ENCODE data around the gene ZNF804A. TPM values are rescaled to one million over a fixed set of nuclear protein-coding genes. Genes with fewer than 3 reads are reported as not detected.

Gene ZNF804A
- total and polyA plus RNA-seq, 2 donors, result 0.05 to 0.09 TPM

DNA sequence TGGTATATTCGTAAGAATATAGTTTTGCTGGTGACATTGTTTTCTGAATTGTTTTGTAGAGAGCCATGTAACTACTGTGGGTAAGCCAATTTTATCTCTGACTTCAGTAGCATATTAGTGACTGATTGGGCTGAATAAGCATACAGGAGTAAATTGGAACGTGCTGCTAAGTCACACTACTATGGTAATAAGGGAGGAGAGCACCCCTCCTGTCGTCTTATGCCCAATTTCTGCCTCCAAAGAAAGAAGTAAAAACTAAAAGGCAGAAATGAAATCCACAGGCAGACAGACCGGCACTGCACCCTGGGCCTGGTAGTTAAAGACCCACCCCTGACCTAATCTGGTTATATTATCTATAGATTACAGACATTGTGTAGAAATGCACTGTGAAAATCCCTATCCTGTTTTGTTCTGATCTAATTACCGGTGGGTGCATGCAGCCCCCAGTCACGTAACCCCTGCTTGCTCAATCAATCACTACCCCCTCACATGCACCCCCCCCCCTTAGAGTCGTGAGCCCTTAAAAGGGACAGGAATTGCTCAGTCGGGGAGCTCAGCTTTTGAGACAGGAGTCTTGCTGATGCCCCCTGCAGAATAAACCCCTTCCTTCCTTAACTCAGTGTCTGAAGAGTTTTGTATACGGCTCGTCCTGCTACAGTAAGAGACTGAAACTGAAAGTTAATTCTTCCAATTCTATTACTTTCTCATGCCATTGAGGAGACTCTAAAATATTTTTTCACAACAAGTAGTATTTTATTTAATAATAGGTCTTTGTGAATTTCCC is 167.0 kb downstream of the ZNF804A start:
- Histone ChIP-seq H3K27me3 (ENCODE audit: control insufficient read depth in 2 of 2, insufficient read depth in 1 of 2, low read length in 1 of 2) (no peaks in the 10 kb centered on the region), H3K4me1 (ENCODE audit: control insufficient read depth in 2 of 2, insufficient read depth in 2 of 2, low read length in 2 of 2) (no peaks in the 10 kb centered on the region), H3K9me3 (ENCODE audit: control insufficient read depth in 2 of 2, insufficient read depth in 1 of 2, low read length in 1 of 2) (no peaks in the 10 kb centered on the region), H3K4me3 (ENCODE audit: low read length in 2 of 2) (no peak overlapping the region), H3K27ac (ENCODE audit: low read depth in 1 of 2, low read length in 1 of 2) (no peak overlapping the region), H3K36me3 (ENCODE audit: control insufficient read depth in 2 of 2, insufficient read depth in 2 of 2, low read length in 1 of 2) (no peaks in the 10 kb centered on the region)
- no peak for DNase-seq (ENCODE audit: low read depth in 6 of 9, low spot score in 9 of 9)
- 72% methylated on average over 10 of the region's 10 CpGs for WGBS

GRCh38 chr2:184767059-184767458 is 168.7 kb downstream of the ZNF804A start:
- DNase-seq (ENCODE audit: low read depth in 6 of 9, low spot score in 9 of 9), result no peak
- no peak overlapping the region for H3K27ac ChIP-seq (ENCODE audit: low read depth in 1 of 2, low read length in 1 of 2)
- H3K9me3 ChIP-seq (ENCODE audit: control insufficient read depth in 2 of 2, insufficient read depth in 1 of 2, low read length in 1 of 2), result no peaks in the 10 kb centered on the region
- 90% methylated on average over 3 of the region's 3 CpGs for WGBS
- H3K4me3 ChIP-seq (ENCODE audit: low read length in 2 of 2), result no peak overlapping the region
- no peaks in the 10 kb centered on the region for H3K27me3 ChIP-seq (ENCODE audit: control insufficient read depth in 2 of 2, insufficient read depth in 1 of 2, low read length in 1 of 2)
- no peaks in the 10 kb centered on the region for H3K36me3 ChIP-seq (ENCODE audit: control insufficient read depth in 2 of 2, insufficient read depth in 2 of 2, low read length in 1 of 2)
- H3K4me1 ChIP-seq (ENCODE audit: control insufficient read depth in 2 of 2, insufficient read depth in 2 of 2, low read length in 2 of 2), result no peaks in the 10 kb centered on the region

DNA sequence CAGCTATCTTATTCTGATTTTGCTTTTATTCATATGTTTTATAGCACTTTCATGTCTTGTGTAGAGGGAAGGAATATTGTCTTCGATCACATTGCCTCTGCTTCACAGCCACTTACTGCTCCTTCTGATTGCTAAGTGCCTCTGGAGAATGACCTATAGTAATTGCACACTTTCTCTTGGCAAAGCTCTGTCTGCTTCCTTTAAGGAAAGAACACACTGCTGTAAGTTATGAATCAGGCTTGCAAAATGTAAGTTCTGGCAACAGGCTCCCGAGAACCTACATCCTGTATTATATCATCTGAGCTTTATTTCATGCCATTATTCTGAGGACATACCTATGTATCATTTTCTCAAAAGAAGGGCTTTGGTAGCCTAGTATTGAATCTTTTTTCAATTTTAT is 170.7 kb downstream of the ZNF804A start:
- no peak overlapping the region for H3K27ac ChIP-seq (ENCODE audit: low read depth in 1 of 2, low read length in 1 of 2)
- WGBS, result 90% methylated on average over 2 of the region's 2 CpGs
- H3K4me3 ChIP-seq (ENCODE audit: low read length in 2 of 2), result no peak overlapping the region
- H3K36me3 ChIP-seq (ENCODE audit: control insufficient read depth in 2 of 2, insufficient read depth in 2 of 2, low read length in 1 of 2), result no peaks in the 10 kb centered on the region
- no peaks in the 10 kb centered on the region for H3K9me3 ChIP-seq (ENCODE audit: control insufficient read depth in 2 of 2, insufficient read depth in 1 of 2, low read length in 1 of 2)
- no peaks in the 10 kb centered on the region for H3K27me3 ChIP-seq (ENCODE audit: control insufficient read depth in 2 of 2, insufficient read depth in 1 of 2, low read length in 1 of 2)
- no peaks in the 10 kb centered on the region for H3K4me1 ChIP-seq (ENCODE audit: control insufficient read depth in 2 of 2, insufficient read depth in 2 of 2, low read length in 2 of 2)
- DNase-seq (ENCODE audit: low read depth in 6 of 9, low spot score in 9 of 9), result no peak

DNA sequence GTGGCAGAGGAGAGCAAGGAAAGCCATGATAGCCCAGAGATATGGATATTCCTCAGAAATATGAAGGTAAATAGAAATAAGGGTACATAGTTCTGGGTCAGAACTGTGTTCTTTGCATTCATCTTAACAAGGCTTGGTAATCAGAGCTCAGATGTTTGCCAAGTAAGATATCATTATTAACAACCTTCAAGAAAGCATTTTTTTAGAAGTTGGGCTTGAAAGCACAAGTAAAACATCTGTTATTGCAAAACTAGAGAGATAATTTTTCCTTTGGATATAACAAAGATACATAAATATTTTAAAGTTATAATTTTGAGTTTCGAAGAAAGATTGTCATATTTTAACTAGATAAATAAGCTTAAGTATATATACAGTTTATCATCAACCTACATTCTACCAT is 171.4 kb downstream of the ZNF804A start:
- no peaks in the 10 kb centered on the region for H3K27me3 ChIP-seq (ENCODE audit: control insufficient read depth in 2 of 2, insufficient read depth in 1 of 2, low read length in 1 of 2)
- no peak overlapping the region for H3K4me3 ChIP-seq (ENCODE audit: low read length in 2 of 2)
- no peaks in the 10 kb centered on the region for H3K9me3 ChIP-seq (ENCODE audit: control insufficient read depth in 2 of 2, insufficient read depth in 1 of 2, low read length in 1 of 2)
- H3K27ac ChIP-seq (ENCODE audit: low read depth in 1 of 2, low read length in 1 of 2), result no peak overlapping the region
- no peaks in the 10 kb centered on the region for H3K36me3 ChIP-seq (ENCODE audit: control insufficient read depth in 2 of 2, insufficient read depth in 2 of 2, low read length in 1 of 2)
- H3K4me1 ChIP-seq (ENCODE audit: control insufficient read depth in 2 of 2, insufficient read depth in 2 of 2, low read length in 2 of 2), result no peaks in the 10 kb centered on the region
- 86% methylated on average over 1 of the region's 1 CpG for WGBS
- DNase-seq (ENCODE audit: low read depth in 6 of 9, low spot score in 9 of 9), result no peak

- Histone ChIP-seq H3K27me3 (ENCODE audit: control insufficient read depth in 2 of 2, insufficient read depth in 1 of 2, low read length in 1 of 2) (no peaks in the 10 kb centered on the region), H3K36me3 (ENCODE audit: control insufficient read depth in 2 of 2, insufficient read depth in 2 of 2, low read length in 1 of 2) (no peaks in the 10 kb centered on the region), H3K4me3 (ENCODE audit: low read length in 2 of 2) (no peak overlapping the region), H3K4me1 (ENCODE audit: control insufficient read depth in 2 of 2, insufficient read depth in 2 of 2, low read length in 2 of 2) (no peaks in the 10 kb centered on the region), H3K27ac (ENCODE audit: low read depth in 1 of 2, low read length in 1 of 2) (no peak overlapping the region), H3K9me3 (ENCODE audit: control insufficient read depth in 2 of 2, insufficient read depth in 1 of 2, low read length in 1 of 2) (no peaks in the 10 kb centered on the region)
- 93% methylated on average over 2 of the region's 2 CpGs for WGBS
- no peak for DNase-seq (ENCODE audit: low read depth in 6 of 9, low spot score in 9 of 9)
Measured at GRCh38 chr2:184779777-184780176, 181.4 kb downstream of the ZNF804A start.

GRCh38 chr2:184780384-184780783 is 182.1 kb downstream of the ZNF804A start:
- DNase-seq (ENCODE audit: low read depth in 6 of 9, low spot score in 9 of 9), result no peak
- Histone ChIP-seq H3K4me3 (ENCODE audit: low read length in 2 of 2) (no peak overlapping the region), H3K9me3 (ENCODE audit: control insufficient read depth in 2 of 2, insufficient read depth in 1 of 2, low read length in 1 of 2) (no peaks in the 10 kb centered on the region), H3K36me3 (ENCODE audit: control insufficient read depth in 2 of 2, insufficient read depth in 2 of 2, low read length in 1 of 2) (no peaks in the 10 kb centered on the region), H3K27me3 (ENCODE audit: control insufficient read depth in 2 of 2, insufficient read depth in 1 of 2, low read length in 1 of 2) (no peaks in the 10 kb centered on the region), H3K27ac (ENCODE audit: low read depth in 1 of 2, low read length in 1 of 2) (no peak overlapping the region), H3K4me1 (ENCODE audit: control insufficient read depth in 2 of 2, insufficient read depth in 2 of 2, low read length in 2 of 2) (no peaks in the 10 kb centered on the region)
- WGBS, result 83% methylated on average over 1 of the region's 1 CpG

DNA sequence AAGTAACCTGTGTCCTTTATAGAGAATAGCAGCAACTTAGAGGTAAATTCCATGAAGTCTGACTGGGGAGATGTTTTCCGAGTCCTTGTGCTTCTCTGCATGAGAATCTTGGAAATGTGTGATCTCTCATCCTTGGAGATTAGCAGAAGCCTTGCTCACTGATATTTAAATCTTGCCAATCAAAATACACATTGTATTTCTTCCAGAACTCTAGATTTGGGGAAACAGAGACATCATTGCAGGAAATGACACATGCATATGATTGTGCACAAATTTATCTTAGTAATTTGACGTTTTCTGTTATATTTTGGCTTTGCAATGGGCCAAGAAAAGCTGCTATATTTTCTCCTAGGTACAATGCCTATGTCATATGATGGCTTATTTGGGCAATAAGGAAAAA is 182.6 kb downstream of the ZNF804A start:
- no peak for DNase-seq (ENCODE audit: low read depth in 6 of 9, low spot score in 9 of 9)
- WGBS, result 68% methylated on average over 2 of the region's 2 CpGs
- H3K36me3 ChIP-seq (ENCODE audit: control insufficient read depth in 2 of 2, insufficient read depth in 2 of 2, low read length in 1 of 2), result no peaks in the 10 kb centered on the region

DNA sequence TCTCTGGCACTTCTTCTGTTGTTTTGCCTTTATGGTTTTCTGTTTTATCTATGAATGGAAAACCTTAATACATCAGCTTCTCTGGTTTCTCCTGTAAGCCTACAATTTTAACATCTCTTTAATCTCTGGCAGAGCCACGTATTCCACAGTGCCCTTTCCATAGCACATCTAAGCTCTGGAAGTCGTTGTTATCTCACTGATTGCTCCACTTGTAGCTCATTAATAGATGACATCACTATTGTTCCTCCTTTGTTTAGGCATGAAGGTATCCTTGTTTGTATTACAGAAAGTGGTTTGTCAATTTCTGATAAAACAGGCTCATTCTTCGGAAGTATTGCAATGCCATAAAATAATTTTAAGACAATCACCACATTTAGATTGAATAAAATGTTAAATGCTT is 185.2 kb downstream of the ZNF804A start:
- H3K9me3 ChIP-seq (ENCODE audit: control insufficient read depth in 2 of 2, insufficient read depth in 1 of 2, low read length in 1 of 2), result no peaks in the 10 kb centered on the region
- no peak overlapping the region for H3K4me3 ChIP-seq (ENCODE audit: low read length in 2 of 2)
- H3K36me3 ChIP-seq (ENCODE audit: control insufficient read depth in 2 of 2, insufficient read depth in 2 of 2, low read length in 1 of 2), result no peaks in the 10 kb centered on the region
- H3K27me3 ChIP-seq (ENCODE audit: control insufficient read depth in 2 of 2, insufficient read depth in 1 of 2, low read length in 1 of 2), result no peaks in the 10 kb centered on the region
- WGBS, result 82% methylated on average over 3 of the region's 3 CpGs
- no peak for DNase-seq (ENCODE audit: low read depth in 6 of 9, low spot score in 9 of 9)
- no peak overlapping the region for H3K27ac ChIP-seq (ENCODE audit: low read depth in 1 of 2, low read length in 1 of 2)
- no peaks in the 10 kb centered on the region for H3K4me1 ChIP-seq (ENCODE audit: control insufficient read depth in 2 of 2, insufficient read depth in 2 of 2, low read length in 2 of 2)

More for the DNA sequence above, 182.6 kb downstream of the ZNF804A start:
- H3K27me3 ChIP-seq (ENCODE audit: control insufficient read depth in 2 of 2, insufficient read depth in 1 of 2, low read length in 1 of 2), result no peaks in the 10 kb centered on the region
- no peaks in the 10 kb centered on the region for H3K9me3 ChIP-seq (ENCODE audit: control insufficient read depth in 2 of 2, insufficient read depth in 1 of 2, low read length in 1 of 2)
- no peak overlapping the region for H3K4me3 ChIP-seq (ENCODE audit: low read length in 2 of 2)
- H3K4me1 ChIP-seq (ENCODE audit: control insufficient read depth in 2 of 2, insufficient read depth in 2 of 2, low read length in 2 of 2), result no peaks in the 10 kb centered on the region
- H3K27ac ChIP-seq (ENCODE audit: low read depth in 1 of 2, low read length in 1 of 2), result no peak overlapping the region

- DNase-seq (ENCODE audit: low read depth in 6 of 9, low spot score in 9 of 9), result no peak
- no peaks in the 10 kb centered on the region for H3K27me3 ChIP-seq (ENCODE audit: control insufficient read depth in 2 of 2, insufficient read depth in 1 of 2, low read length in 1 of 2)
Measured at GRCh38 chr2:184793176-184793575, 194.8 kb downstream of the ZNF804A start.

More at GRCh38 chr2:184793176-184793575, 194.8 kb downstream of the ZNF804A start:
- Histone ChIP-seq H3K4me1 (ENCODE audit: control insufficient read depth in 2 of 2, insufficient read depth in 2 of 2, low read length in 2 of 2) (no peaks in the 10 kb centered on the region), H3K27ac (ENCODE audit: low read depth in 1 of 2, low read length in 1 of 2) (no peak overlapping the region), H3K9me3 (ENCODE audit: control insufficient read depth in 2 of 2, insufficient read depth in 1 of 2, low read length in 1 of 2) (no peaks in the 10 kb centered on the region), H3K36me3 (ENCODE audit: control insufficient read depth in 2 of 2, insufficient read depth in 2 of 2, low read length in 1 of 2) (no peaks in the 10 kb centered on the region), H3K4me3 (ENCODE audit: low read length in 2 of 2) (no peak overlapping the region)
- WGBS, result 96% methylated on average over 1 of the region's 1 CpG

All from thymus (tissue), 11 donors.